B cell (primary cell): ENCODE data around the gene ADGRD1.
"Not testable (repeated sequence)": the region's sequence is repeated elsewhere in the genome, so short reads cannot be mapped to it uniquely, and the experiment has no call there.

Source experiments
- EZH2 ChIP-seq: IDR thresholded peaks from 2 replicates; pipeline ENCODE4 v1.6.1; 2012; ENCODE audit warnings: borderline replicate concordance, low read depth, mild to moderate bottlenecking, moderate library complexity, low read length; ENCODE audit not compliant: insufficient read depth, poor library complexity, severe bottlenecking
- TF ChIP-seq, protein P1 (sequence below): fragments of 200-600 bp; IDR thresholded peaks from one replicate; pipeline ENCODE4 v1.8.0; 2022; ENCODE audit warnings: antibody characterized with exemption, mild to moderate bottlenecking

DNA sequence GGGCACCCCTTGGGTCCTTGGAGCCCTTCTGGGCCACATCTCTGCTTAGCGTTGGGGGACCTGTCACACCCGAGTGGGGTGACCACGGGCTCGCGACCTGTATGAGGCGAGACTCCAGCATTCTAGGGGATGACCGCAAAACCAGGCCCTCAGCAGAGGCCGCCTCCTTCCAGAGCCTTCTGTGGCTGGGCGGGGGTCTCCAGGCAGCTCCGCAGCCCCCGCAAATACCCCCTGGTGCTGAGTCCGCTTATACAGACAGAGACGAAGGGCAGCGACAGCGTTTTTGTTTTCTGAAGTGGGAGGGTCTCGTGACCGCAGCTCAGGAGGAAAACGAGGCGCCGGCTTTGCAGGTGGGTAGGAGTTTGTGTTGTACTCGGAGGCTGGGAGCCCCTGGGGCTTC, 116.4 kb downstream of the ADGRD1 start:
- TF ChIP-seq, protein P1, sequence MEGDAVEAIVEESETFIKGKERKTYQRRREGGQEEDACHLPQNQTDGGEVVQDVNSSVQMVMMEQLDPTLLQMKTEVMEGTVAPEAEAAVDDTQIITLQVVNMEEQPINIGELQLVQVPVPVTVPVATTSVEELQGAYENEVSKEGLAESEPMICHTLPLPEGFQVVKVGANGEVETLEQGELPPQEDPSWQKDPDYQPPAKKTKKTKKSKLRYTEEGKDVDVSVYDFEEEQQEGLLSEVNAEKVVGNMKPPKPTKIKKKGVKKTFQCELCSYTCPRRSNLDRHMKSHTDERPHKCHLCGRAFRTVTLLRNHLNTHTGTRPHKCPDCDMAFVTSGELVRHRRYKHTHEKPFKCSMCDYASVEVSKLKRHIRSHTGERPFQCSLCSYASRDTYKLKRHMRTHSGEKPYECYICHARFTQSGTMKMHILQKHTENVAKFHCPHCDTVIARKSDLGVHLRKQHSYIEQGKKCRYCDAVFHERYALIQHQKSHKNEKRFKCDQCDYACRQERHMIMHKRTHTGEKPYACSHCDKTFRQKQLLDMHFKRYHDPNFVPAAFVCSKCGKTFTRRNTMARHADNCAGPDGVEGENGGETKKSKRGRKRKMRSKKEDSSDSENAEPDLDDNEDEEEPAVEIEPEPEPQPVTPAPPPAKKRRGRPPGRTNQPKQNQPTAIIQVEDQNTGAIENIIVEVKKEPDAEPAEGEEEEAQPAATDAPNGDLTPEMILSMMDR = not testable (repeated sequence)
- TF ChIP-seq EZH2 = not testable (repeated sequence)
